Subcutaneous abdominal adipose tissue (tissue), 5 donors: ENCODE measurements around the gene SCEL.

ENCODE experiments used
- H3K27ac ChIP-seq: one replicate; pipeline ENCODE4 v1.7.0; 2013; ENCODE audit warnings: low read depth, mild to moderate bottlenecking, inconsistent platforms, low read length, moderate library complexity
- H3K27me3 ChIP-seq, 5 donors: one replicate each; pipeline ENCODE4 v1.7.0; 2013; ENCODE audit warnings: low read length in 5 of 5, inconsistent platforms in 1 of 5; ENCODE audit not compliant: control insufficient read depth in 5 of 5, insufficient read depth in 4 of 5
- H3K36me3 ChIP-seq, 5 donors: one replicate each; pipeline ENCODE4 v1.7.0; 2013; ENCODE audit warnings: low read length in 5 of 5; ENCODE audit not compliant: control insufficient read depth in 5 of 5, insufficient read depth in 5 of 5
- H3K4me1 ChIP-seq, 5 donors: one replicate each; pipeline ENCODE4 v1.7.0; 2013; ENCODE audit warnings: low read length in 5 of 5, mild to moderate bottlenecking in 3 of 5, moderate library complexity in 1 of 5; ENCODE audit not compliant: control insufficient read depth in 5 of 5, insufficient read depth in 5 of 5
- H3K4me3 ChIP-seq, 5 donors: one replicate each; pipeline ENCODE4 v1.7.0; 2013; ENCODE audit warnings: low read length in 5 of 5, low read depth in 1 of 5
- H3K9ac ChIP-seq, 5 donors: one replicate each; pipeline ENCODE4 v1.7.0; 2013; ENCODE audit warnings: low read length in 5 of 5, mild to moderate bottlenecking in 4 of 5, moderate library complexity in 3 of 5
- H3K9me3 ChIP-seq, 5 donors: one replicate each; pipeline ENCODE4 v1.7.0; 2013; ENCODE audit warnings: low read length in 5 of 5; ENCODE audit not compliant: control insufficient read depth in 5 of 5
- donor health status: healthy.
- donor health status: healthy.
- donor health status: healthy.
- donor health status: healthy.
- donor health status: healthy.

SCEL gene

GRCh38 chr13:77519808-77520207 lies 15.7 kb upstream of the SCEL start:
- no peak overlapping the region for H3K4me3 ChIP-seq
- H3K27ac ChIP-seq = no peak overlapping the region
- H3K9me3 ChIP-seq = no peaks in the 10 kb centered on the region
- no peaks in the 10 kb centered on the region for H3K27me3 ChIP-seq
- H3K9ac ChIP-seq = no peak overlapping the region
- H3K4me1 ChIP-seq = peaks cover 0 to 10% (median 3%) of the 10 kb centered on the region in 5 donors
- H3K36me3 ChIP-seq = no peaks in the 10 kb centered on the region

DNA sequence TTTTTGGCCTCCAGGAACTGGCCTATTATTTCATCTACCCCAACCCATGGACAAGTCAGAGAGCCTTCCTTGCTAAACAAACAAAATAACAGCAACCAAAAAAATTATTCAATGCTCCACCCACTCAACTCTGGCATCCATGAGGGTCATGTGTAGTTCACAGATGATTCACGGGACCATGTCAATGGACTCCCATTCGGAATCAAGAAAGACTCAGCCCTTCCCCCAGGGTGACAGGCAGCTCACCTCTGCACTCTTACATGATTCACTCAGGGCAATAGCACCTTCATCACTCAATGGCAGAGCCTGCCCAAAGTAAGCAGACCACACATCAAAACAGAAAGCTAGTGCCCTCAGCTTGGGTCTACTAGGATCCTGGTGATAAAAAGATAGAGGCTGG lies 14.3 kb upstream of the SCEL start:
- H3K4me3 ChIP-seq = no peak overlapping the region
- no peaks in the 10 kb centered on the region for H3K27me3 ChIP-seq
- H3K36me3 ChIP-seq = no peaks in the 10 kb centered on the region
- no peaks in the 10 kb centered on the region for H3K9me3 ChIP-seq
- peaks cover 0 to 10% (median 3%) of the 10 kb centered on the region in 5 donors for H3K4me1 ChIP-seq
- no peak overlapping the region for H3K9ac ChIP-seq
- H3K27ac ChIP-seq = no peak overlapping the region

DNA sequence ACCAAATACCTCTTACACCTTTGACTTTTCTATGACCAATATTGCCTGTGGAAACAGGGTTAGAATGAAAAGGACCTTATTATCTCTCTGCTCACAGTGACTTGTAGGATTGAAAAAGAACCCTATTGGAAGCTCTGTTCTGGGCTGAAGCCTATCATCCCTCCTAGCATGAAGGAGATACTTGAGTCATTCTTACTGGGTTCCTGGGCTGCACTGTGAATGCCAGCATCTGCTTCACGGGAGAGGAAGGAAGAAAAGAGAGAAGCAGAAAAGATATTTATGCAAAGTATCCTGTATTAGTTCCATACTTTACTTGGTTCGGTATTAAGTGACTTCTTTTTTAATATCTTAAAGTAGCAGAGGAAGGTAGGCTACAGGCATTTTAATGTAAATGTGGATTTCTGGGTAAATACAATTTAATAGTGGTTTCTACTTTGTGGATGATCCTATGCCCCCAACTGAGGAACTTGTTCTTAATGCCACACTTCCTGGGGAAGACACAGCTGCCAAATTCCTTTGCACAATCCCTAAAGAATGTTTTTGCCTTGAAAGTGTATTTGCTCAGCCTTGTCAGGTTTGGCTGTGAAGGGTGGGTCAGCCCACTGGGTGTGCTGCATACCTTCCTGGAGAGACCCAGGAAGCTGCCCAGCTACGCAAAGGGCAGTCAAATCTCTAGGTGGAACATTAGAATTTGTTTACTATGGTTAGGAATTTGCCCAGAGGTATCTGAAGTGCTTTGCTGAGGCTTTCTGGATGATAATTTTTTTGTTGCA lies 13.7 kb upstream of the SCEL start:
- H3K4me3 ChIP-seq = no peak overlapping the region
- H3K27ac ChIP-seq = no peak overlapping the region
- no peak overlapping the region for H3K9ac ChIP-seq
- H3K27me3 ChIP-seq = no peaks in the 10 kb centered on the region
- H3K9me3 ChIP-seq = no peaks in the 10 kb centered on the region
- no peaks in the 10 kb centered on the region for H3K36me3 ChIP-seq
- peaks cover 0 to 10% (median 3%) of the 10 kb centered on the region in 5 donors for H3K4me1 ChIP-seq

GRCh38 chr13:77522444-77522843 lies 13.1 kb upstream of the SCEL start:
- Histone ChIP-seq H3K4me1 (peaks cover 0 to 10% (median 3%) of the 10 kb centered on the region in 5 donors), H3K9me3 (no peaks in the 10 kb centered on the region), H3K27me3 (no peaks in the 10 kb centered on the region), H3K9ac (no peak overlapping the region), H3K36me3 (no peaks in the 10 kb centered on the region), H3K4me3 (no peak overlapping the region), H3K27ac (no peak overlapping the region)

DNA sequence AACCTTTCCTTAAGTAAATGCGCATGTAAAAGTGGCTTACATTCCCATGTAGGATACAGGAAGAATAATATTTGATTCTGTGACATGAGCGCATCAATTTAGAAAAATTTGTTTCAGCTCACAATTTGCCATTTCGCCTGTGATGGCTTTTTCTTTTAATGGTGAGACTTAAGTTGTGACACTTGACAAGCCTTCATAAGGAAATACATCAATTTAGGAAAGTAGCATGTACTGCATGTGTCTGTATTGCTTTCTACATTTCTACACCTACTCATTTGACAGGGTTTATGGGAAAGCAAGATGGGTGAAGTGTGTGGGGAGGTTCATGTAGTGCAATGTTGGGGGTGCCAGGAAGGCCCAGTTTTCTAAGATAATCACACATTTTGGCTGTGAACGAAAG lies 12.1 kb upstream of the SCEL start:
- no peak overlapping the region for H3K4me3 ChIP-seq
- H3K4me1 ChIP-seq = peaks cover 0 to 10% (median 3%) of the 10 kb centered on the region in 5 donors
- no peaks in the 10 kb centered on the region for H3K27me3 ChIP-seq
- H3K9ac ChIP-seq = no peak overlapping the region
- no peak overlapping the region for H3K27ac ChIP-seq
- no peaks in the 10 kb centered on the region for H3K36me3 ChIP-seq
- no peaks in the 10 kb centered on the region for H3K9me3 ChIP-seq

GRCh38 chr13:77523834-77524728 lies 11.4 kb upstream of the SCEL start:
- no peaks in the 10 kb centered on the region for H3K27me3 ChIP-seq
- no peaks in the 10 kb centered on the region for H3K36me3 ChIP-seq
- H3K27ac ChIP-seq = no peak overlapping the region
- H3K9ac ChIP-seq = no peak overlapping the region
- no peaks in the 10 kb centered on the region for H3K9me3 ChIP-seq
- no peak overlapping the region for H3K4me3 ChIP-seq
- peaks cover 0 to 10% (median 3%) of the 10 kb centered on the region in 5 donors for H3K4me1 ChIP-seq

GRCh38 chr13:77528414-77528813 lies 7.1 kb upstream of the SCEL start:
- H3K4me3 ChIP-seq = no peak overlapping the region
- H3K27ac ChIP-seq = no peak overlapping the region
- H3K9me3 ChIP-seq = no peaks in the 10 kb centered on the region
- H3K27me3 ChIP-seq = no peaks in the 10 kb centered on the region
- no peak overlapping the region for H3K9ac ChIP-seq
- no peaks in the 10 kb centered on the region for H3K36me3 ChIP-seq
- H3K4me1 ChIP-seq = peaks cover 0 to 5% (median 0%) of the 10 kb centered on the region in 5 donors

DNA sequence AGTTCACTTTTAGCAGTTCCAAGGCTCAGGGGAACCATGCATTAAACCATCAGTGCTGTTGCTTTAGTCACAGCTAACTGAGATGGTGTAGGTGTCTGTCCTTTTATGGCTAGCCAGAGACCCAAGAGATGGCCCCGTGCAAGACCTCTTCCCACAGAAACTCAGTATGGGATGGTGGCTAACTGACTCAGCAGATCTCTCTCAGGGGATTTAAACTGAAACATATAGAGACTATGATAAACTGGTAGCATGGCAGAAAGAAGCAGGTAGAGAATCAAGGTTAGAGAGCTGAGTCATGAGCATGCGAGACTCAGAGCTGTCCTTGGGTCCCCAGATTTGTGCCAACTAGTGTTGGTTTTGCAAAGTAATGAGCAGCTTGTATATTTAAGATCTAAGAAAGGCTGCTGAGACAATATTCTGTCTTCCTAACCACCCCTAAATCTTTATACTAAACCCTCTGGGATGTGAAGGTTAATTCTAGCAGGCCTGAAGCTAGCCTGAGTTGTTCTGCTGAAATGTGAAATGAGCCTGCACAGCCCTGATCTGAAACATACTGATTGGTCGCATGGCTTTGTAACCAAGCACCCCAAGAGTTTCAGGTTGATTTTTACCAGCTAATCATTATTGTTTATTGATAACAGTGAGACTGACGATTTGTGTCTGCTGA lies 6.5 kb upstream of the SCEL start:
- Histone ChIP-seq H3K9me3 (no peaks in the 10 kb centered on the region), H3K27ac (no peak overlapping the region), H3K36me3 (no peaks in the 10 kb centered on the region), H3K4me3 (no peak overlapping the region), H3K27me3 (no peaks in the 10 kb centered on the region), H3K9ac (no peak overlapping the region), H3K4me1 (peaks cover 0 to 5% (median 0%) of the 10 kb centered on the region in 5 donors)

DNA sequence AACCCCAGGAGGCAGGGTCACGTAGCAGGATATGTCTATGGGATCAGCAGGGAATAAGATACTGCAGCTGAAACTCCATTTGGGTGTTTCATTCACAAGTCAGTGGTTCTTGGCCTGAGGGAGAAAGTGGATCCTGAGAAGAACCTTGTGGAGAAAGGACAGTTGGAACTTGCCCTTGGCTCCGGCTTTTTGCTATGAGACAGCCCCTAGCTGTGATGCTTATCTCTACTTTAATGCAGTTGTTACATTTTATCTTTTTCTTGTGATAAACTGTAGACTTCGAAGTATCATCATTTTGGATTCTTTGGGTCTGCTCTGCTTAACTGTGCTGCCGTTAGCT lies 6.0 kb upstream of the SCEL start:
- no peaks in the 10 kb centered on the region for H3K9me3 ChIP-seq
- no peak overlapping the region for H3K4me3 ChIP-seq

GRCh38 chr13:77530875-77531274 lies 4.6 kb upstream of the SCEL start:
- H3K4me1 ChIP-seq = peaks cover 0 to 5% (median 0%) of the 10 kb centered on the region in 5 donors

More for the DNA sequence above, 6.0 kb upstream of the SCEL start:
- H3K4me1 ChIP-seq = peaks cover 0 to 5% (median 0%) of the 10 kb centered on the region in 5 donors
- H3K27me3 ChIP-seq = no peaks in the 10 kb centered on the region
- no peak overlapping the region for H3K27ac ChIP-seq
- no peaks in the 10 kb centered on the region for H3K36me3 ChIP-seq
- no peak overlapping the region for H3K9ac ChIP-seq

More at GRCh38 chr13:77530875-77531274, 4.6 kb upstream of the SCEL start:
- Histone ChIP-seq H3K27ac (no peak overlapping the region), H3K9me3 (no peaks in the 10 kb centered on the region), H3K36me3 (no peaks in the 10 kb centered on the region), H3K4me3 (no peak overlapping the region), H3K27me3 (no peaks in the 10 kb centered on the region), H3K9ac (no peak overlapping the region)
